HAP-1 (cell line): ENCODE results near the gene ICAM3.

Source experiments
- DNase-seq, 2 experiments: peaks; one replicate each; pipeline ENCODE4 v3.0.0-alpha.2; 2016 to 2020; ENCODE audit warnings: low spot score in 2 of 2
- H3K27me3 ChIP-seq: fragments of 250-450 bp; sonication (Bioruptor Pico); 2 replicates; pipeline ENCODE4 v1.5.1; 2020; ENCODE audit warnings: low read depth, mild to moderate bottlenecking, moderate library complexity
- H3K36me3 ChIP-seq: fragments of 250-450 bp; sonication (Bioruptor Pico); replicated peaks from 2 replicates; pipeline ENCODE4 v1.5.1; 2020; ENCODE audit warnings: mild to moderate bottlenecking
- H3K4me1 ChIP-seq: fragments of 250-450 bp; sonication (Bioruptor Pico); 2 replicates; pipeline ENCODE4 v1.5.1; 2020; ENCODE audit warnings: mild to moderate bottlenecking
- H3K4me3 ChIP-seq: fragments of 250-450 bp; sonication (Bioruptor Pico); 2 replicates; pipeline ENCODE4 v1.5.1; 2020; ENCODE audit warnings: mild to moderate bottlenecking, moderate library complexity
- H3K9me3 ChIP-seq: fragments of 250-450 bp; sonication (Bioruptor Pico); 2 replicates; pipeline ENCODE4 v1.5.1; 2020; ENCODE audit warnings: mild to moderate bottlenecking, moderate library complexity
- in situ Hi-C: fragments of 300-500 bp; cut with MboI; formaldehyde crosslinking; loops from 3 replicates; pipeline ENCODE4 v1.14.3; 2020; ENCODE audit warnings: low sequenced_read_pairs, inconsistent platforms, mixed read lengths

Gene ICAM3

GRCh38 chr19:10334588-10335351, 4.7 kb downstream of the ICAM3 start:
- Histone ChIP-seq H3K36me3 (peaks cover 18% of the 10 kb centered on the region), H3K9me3 (no peaks in the 10 kb centered on the region), H3K4me3 (peak overlapping the region; percentile 100; the same call in 1 of the 2 replicates), H3K27me3 (no peaks in the 10 kb centered on the region), H3K4me1 (peaks cover 6% of the 10 kb centered on the region)
- DNase-seq, result peak; percentile 52 to 89
- in situ Hi-C loops, result no loop called here

GRCh38 chr19:10333758-10334587, 5.5 kb downstream of the ICAM3 start:
- peaks cover 26% of the 10 kb centered on the region for H3K36me3 ChIP-seq
- in situ Hi-C loops, result no loop called here
- peaks cover 6% of the 10 kb centered on the region for H3K4me1 ChIP-seq
- H3K27me3 ChIP-seq, result no peaks in the 10 kb centered on the region
- no peak for DNase-seq
- no peaks in the 10 kb centered on the region for H3K9me3 ChIP-seq
- H3K4me3 ChIP-seq, result peak overlapping the region; percentile 100

- Histone ChIP-seq H3K9me3 (no peaks in the 10 kb centered on the region), H3K36me3 (peaks cover 34% of the 10 kb centered on the region), H3K4me1 (peaks cover 6% of the 10 kb centered on the region), H3K4me3 (peak within 1 kb of the TSS; percentile 100), H3K27me3 (no peaks in the 10 kb centered on the region)
- in situ Hi-C loops, result no loop called here
- peak; percentile 92 to 99 for DNase-seq
These were observed 6.3 kb downstream of the ICAM3 start, which contains the start of gene RAVER1 for GRCh38 chr19:10332965-10333757. RAVER1 (minus strand) TSS chr19:10333529; CDS start chr19:10333507, 22 bp downstream.

GRCh38 chr19:10332158-10332964, 7.1 kb downstream of the ICAM3 start:
- no peak for DNase-seq
- in situ Hi-C loops, result no loop called here
- Histone ChIP-seq H3K36me3 (peaks cover 42% of the 10 kb centered on the region), H3K4me1 (peaks cover 6% of the 10 kb centered on the region), H3K9me3 (no peaks in the 10 kb centered on the region), H3K27me3 (no peaks in the 10 kb centered on the region), H3K4me3 (peak overlapping the region; percentile 100)

- Histone ChIP-seq H3K36me3 (peaks cover 64% of the 10 kb centered on the region), H3K27me3 (no peaks in the 10 kb centered on the region), H3K4me3 (no peak overlapping the region), H3K9me3 (no peaks in the 10 kb centered on the region), H3K4me1 (peaks cover 4% of the 10 kb centered on the region)
- no peak for DNase-seq
- in situ Hi-C loops, result no loop called here
These were observed 9.9 kb downstream of the ICAM3 start for GRCh38 chr19:10329555-10329954.

- Histone ChIP-seq H3K4me1 (no peaks in the 10 kb centered on the region; the same call in 1 of the 2 replicates), H3K36me3 (peaks cover 70% of the 10 kb centered on the region), H3K27me3 (no peaks in the 10 kb centered on the region), H3K4me3 (no peak overlapping the region), H3K9me3 (no peaks in the 10 kb centered on the region)
- in situ Hi-C loops, result no loop called here
- DNase-seq, result no peak
These were observed 10.6 kb downstream of the ICAM3 start for GRCh38 chr19:10328558-10329429.

DNA sequence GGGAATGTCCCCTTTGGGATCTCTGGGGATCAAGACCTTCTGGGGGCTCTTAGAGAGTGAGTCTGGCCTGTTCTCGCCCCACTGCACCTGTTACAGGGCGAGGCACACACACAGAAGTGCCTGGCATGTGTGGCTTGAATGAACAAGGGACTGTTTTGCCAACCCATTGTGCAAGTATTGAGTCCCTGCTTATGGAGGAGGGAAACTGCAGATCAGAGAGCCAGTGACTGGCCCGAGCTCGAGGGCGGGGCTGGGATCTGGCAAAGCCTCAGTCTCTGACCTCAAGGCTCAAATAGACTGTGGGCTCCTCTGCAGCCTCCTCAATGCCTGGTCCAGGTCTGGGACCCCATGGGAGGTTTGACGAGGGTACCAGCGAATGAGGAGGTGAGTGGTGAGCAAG, 11.6 kb downstream of the ICAM3 start:
- no peaks in the 10 kb centered on the region for H3K27me3 ChIP-seq
- peaks cover 75% of the 10 kb centered on the region for H3K36me3 ChIP-seq
- DNase-seq, result no peak
- H3K4me3 ChIP-seq, result no peak overlapping the region
- no peaks in the 10 kb centered on the region; the same call in 1 of the 2 replicates for H3K4me1 ChIP-seq
- in situ Hi-C loops, result no loop called here
- no peaks in the 10 kb centered on the region for H3K9me3 ChIP-seq

- Histone ChIP-seq H3K4me1 (no peaks in the 10 kb centered on the region), H3K27me3 (no peaks in the 10 kb centered on the region), H3K4me3 (no peak overlapping the region), H3K36me3 (peaks cover 91% of the 10 kb centered on the region), H3K9me3 (no peaks in the 10 kb centered on the region)
- in situ Hi-C loops, result no loop called here
- DNase-seq, result no peak
These were observed 13.7 kb downstream of the ICAM3 start for GRCh38 chr19:10325732-10326131.

DNA sequence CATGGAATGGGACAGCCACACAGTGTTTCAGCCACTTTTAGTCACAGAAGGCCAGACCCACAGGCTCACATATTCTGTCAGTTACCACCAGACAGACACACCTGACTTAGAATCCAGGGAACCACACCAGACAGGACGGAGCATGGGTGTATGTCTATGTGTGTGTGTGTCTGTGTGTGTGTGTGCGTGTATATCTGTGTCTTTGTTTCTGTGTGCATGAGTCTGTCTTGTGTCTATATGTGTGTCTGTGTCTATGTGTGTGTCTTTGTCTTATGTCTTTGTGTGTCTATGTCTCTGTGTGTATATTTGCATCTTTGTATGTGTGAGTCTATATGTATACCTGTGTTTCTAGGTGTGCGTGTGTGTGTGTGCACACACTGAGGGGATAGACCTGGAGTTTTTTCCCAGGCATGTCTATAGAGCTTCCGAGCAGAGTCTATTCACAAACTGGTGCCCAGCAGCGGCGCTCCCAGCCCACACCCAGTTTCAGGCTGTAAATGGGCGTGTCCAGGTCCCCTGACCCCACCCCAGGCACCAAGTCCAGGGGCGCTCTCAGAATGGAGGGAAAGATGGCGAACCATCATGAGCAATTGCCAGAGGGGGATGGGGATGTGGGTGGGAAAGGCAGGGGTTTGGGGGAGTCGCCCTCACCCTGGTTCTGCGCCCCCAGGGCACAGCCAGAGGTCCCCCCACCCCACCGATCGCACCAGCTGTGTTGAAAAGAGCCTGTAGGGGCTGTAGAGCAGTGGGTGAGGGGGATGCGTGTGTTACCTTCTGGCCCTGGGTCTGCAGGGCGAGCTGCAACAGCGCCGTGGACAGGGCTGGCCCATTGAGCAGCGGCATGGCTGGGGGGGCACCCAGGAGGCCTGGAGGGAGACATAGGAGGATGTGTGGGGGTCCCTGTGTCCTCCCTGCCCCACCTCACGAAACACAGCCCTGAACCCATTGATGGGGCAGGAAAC, 17.3 kb downstream of the ICAM3 start:
- peaks cover 78% of the 10 kb centered on the region for H3K36me3 ChIP-seq
- in situ Hi-C loops, result no loop called here

GRCh38 chr19:10321417-10321797, 18.0 kb downstream of the ICAM3 start:
- in situ Hi-C loops, result no loop called here
- Histone ChIP-seq H3K27me3 (no peaks in the 10 kb centered on the region), H3K4me1 (no peaks in the 10 kb centered on the region), H3K36me3 (peaks cover 77% of the 10 kb centered on the region), H3K4me3 (no peak overlapping the region), H3K9me3 (no peaks in the 10 kb centered on the region)
- DNase-seq, result no peak

More for the DNA sequence above, 17.3 kb downstream of the ICAM3 start:
- Histone ChIP-seq H3K27me3 (no peaks in the 10 kb centered on the region), H3K4me3 (no peak overlapping the region), H3K4me1 (no peaks in the 10 kb centered on the region), H3K9me3 (no peaks in the 10 kb centered on the region)
- no peak for DNase-seq

DNA sequence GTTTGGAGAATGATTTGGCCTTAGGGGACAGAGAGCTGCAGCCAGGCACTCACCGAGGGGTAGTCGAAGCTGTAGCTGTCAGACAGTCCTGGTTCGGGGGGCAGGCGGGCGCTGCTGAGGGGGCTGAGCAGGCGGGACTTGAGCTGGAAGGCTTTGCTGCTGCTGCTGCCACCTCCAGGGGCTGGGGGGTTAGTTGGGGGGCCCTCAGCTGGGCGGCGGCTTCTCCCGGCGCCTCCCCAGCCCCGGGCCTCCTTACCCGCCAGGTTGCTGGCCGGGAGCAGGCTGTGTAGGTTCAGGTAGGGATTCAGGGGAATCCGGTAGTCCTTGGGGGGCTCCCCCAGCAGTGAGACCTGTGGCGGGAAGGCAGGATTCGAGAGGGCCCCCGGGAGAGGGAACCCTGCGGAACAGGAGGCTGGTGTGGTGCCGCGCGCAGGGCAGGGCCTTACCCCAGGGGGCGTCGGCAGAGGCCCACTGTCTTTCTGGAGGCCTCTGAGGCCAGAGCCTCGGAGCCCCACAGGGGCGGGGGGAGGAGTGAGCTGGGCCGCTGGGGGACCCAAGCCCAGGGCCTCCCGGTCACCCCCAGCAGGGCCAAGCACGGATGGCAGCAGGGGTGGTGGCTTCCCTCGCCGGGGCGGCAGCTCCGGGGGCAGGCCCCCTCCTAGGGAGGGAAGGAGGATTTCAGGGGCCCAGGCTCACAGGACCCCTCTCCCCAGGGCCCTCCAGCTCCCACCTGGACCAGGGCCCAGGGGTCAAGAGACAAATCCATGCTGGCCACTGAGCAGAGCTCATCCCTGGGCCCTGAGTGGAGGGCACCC, 18.6 kb downstream of the ICAM3 start:
- DNase-seq, result no peak
- no peaks in the 10 kb centered on the region for H3K9me3 ChIP-seq
- H3K4me3 ChIP-seq, result no peak overlapping the region
- in situ Hi-C loops, result no loop called here
- no peaks in the 10 kb centered on the region for H3K27me3 ChIP-seq
- peaks cover 5% of the 10 kb centered on the region; the same call in 1 of the 2 replicates for H3K4me1 ChIP-seq
- peaks cover 73% of the 10 kb centered on the region for H3K36me3 ChIP-seq
